GM18861 (cell line): ENCODE data around the gene IGF2.

Source experiments
- ATAC-seq: cut with Tn5 transposase; IDR thresholded peaks from one replicate; pipeline ENCODE4 v1.9.1; 2021; ENCODE audit not compliant: unreplicated experiment

The IGF2 gene

GRCh38 chr11:2154195-2154585 is 15.0 kb upstream of the IGF2 start:
- no peak for ATAC-seq

GRCh38 chr11:2153581-2154194 is 14.5 kb upstream of the IGF2 start:
- ATAC-seq, result no peak

- no peak for ATAC-seq
Observed at GRCh38 chr11:2151500-2152257, 12.5 kb upstream of the IGF2 start.

- ATAC-seq, result no peak
Observed at GRCh38 chr11:2149864-2150847, 11.0 kb upstream of the IGF2 start.

GRCh38 chr11:2149460-2149859 is 10.3 kb upstream of the IGF2 start:
- no peak for ATAC-seq

- ATAC-seq, result no peak
Observed at GRCh38 chr11:2148595-2148994, 9.4 kb upstream of the IGF2 start.

GRCh38 chr11:2147391-2147790 is 8.2 kb upstream of the IGF2 start:
- no peak for ATAC-seq

GRCh38 chr11:2146051-2146450 is 6.9 kb upstream of the IGF2 start:
- no peak for ATAC-seq

- ATAC-seq, result no peak
Observed at GRCh38 chr11:2144544-2145248, 5.5 kb upstream of the IGF2 start.

- no peak for ATAC-seq
Observed at GRCh38 chr11:2143799-2144543, 4.8 kb upstream of the IGF2 start.

- ATAC-seq, result no peak
Observed at GRCh38 chr11:2143477-2143798, 4.2 kb upstream of the IGF2 start.

- no peak for ATAC-seq
Observed at GRCh38 chr11:2142762-2143202, 3.6 kb upstream of the IGF2 start.

GRCh38 chr11:2142300-2142759 is 3.1 kb upstream of the IGF2 start:
- ATAC-seq, result no peak

- no peak for ATAC-seq
Observed at GRCh38 chr11:2140411-2141400, 1.5 kb upstream of the IGF2 start.

GRCh38 chr11:2139621-2140337 is 590 bp upstream of the IGF2 start:
- ATAC-seq, result no peak

- ATAC-seq, result no peak
Observed at GRCh38 chr11:2138431-2139122, 612 bp downstream of the IGF2 start.

GRCh38 chr11:2138068-2138430 is 1.1 kb downstream of the IGF2 start:
- no peak for ATAC-seq
